GM04503 (cell line): ENCODE data around the gene GNAQ.
A peak's percentile ranks its signal among the peaks of the same experiment; 100 is the strongest.
"Not testable (repeated sequence)": the region's sequence is repeated elsewhere in the genome, so short reads cannot be mapped to it uniquely, and the experiment has no call there.

Experiments used
- DNase-seq: peaks from one replicate; pipeline ENCODE4 v3.0.0-alpha.2; 2012; ENCODE audit warnings: low read depth

Gene GNAQ

GRCh38 chr9:77731008-77731698, 300.5 kb downstream of the GNAQ start:
- DNase-seq, result no peak

- no peak for DNase-seq
Observed at GRCh38 chr9:77729177-77729576, 302.4 kb downstream of the GNAQ start.

GRCh38 chr9:77726814-77727213, 304.8 kb downstream of the GNAQ start:
- no peak for DNase-seq

GRCh38 chr9:77726289-77726688, 305.3 kb downstream of the GNAQ start:
- DNase-seq, result no peak

- DNase-seq, result no peak
Observed at GRCh38 chr9:77725820-77726219, 305.8 kb downstream of the GNAQ start.

GRCh38 chr9:77725046-77725694, 306.4 kb downstream of the GNAQ start:
- no peak for DNase-seq

GRCh38 chr9:77721156-77721555, 310.5 kb downstream of the GNAQ start:
- not testable (repeated sequence) for DNase-seq

GRCh38 chr9:77719321-77719720, 312.3 kb downstream of the GNAQ start:
- DNase-seq, result no peak

- DNase-seq, result not testable (repeated sequence)
Observed at GRCh38 chr9:77718298-77718640, 313.3 kb downstream of the GNAQ start.

GRCh38 chr9:77717608-77718297, 313.9 kb downstream of the GNAQ start:
- DNase-seq, result peak; percentile 88

- peak; percentile 44 for DNase-seq
Observed at GRCh38 chr9:77714077-77714549, 317.5 kb downstream of the GNAQ start.

- DNase-seq, result peak; percentile 53
Observed at GRCh38 chr9:77712533-77713130, 319.0 kb downstream of the GNAQ start.

- DNase-seq, result no peak
Observed at GRCh38 chr9:77710965-77711648, 320.5 kb downstream of the GNAQ start.

GRCh38 chr9:77710316-77710715, 321.3 kb downstream of the GNAQ start:
- no peak for DNase-seq

- no peak for DNase-seq
Observed at GRCh38 chr9:77708064-77708815, 323.4 kb downstream of the GNAQ start.

GRCh38 chr9:77707383-77708063, 324.1 kb downstream of the GNAQ start:
- DNase-seq, result peak; percentile 96

- DNase-seq, result no peak
Observed at GRCh38 chr9:77705636-77706035, 326.0 kb downstream of the GNAQ start.

- not testable (repeated sequence) for DNase-seq
Observed at GRCh38 chr9:77702521-77703390, 328.9 kb downstream of the GNAQ start.

GRCh38 chr9:77697238-77697984, 334.2 kb downstream of the GNAQ start:
- no peak for DNase-seq
